GM21529 (cell line): ENCODE data around the gene ZNF512.
A peak's percentile ranks its signal among the peaks of the same experiment; 100 is the strongest.
"Not testable (repeated sequence)": the region's sequence is repeated elsewhere in the genome, so short reads cannot be mapped to it uniquely, and the experiment has no call there.

Experiments used
- ATAC-seq: cut with Tn5 transposase; IDR thresholded peaks from one replicate; pipeline ENCODE4 v1.9.1; 2021; ENCODE audit not compliant: unreplicated experiment

The ZNF512 gene

GRCh38 chr2:27582695-27583389, at the start of gene ZNF512:
TSS of gene ZNF512 (plus strand) at chr2:27583042. CDS start at chr2:27583113, 71 bp downstream.
- ATAC-seq: peak; percentile 97

- no peak for ATAC-seq
Observed at GRCh38 chr2:27537287-27537686, 45.6 kb upstream of the ZNF512 start.

- not testable (repeated sequence) for ATAC-seq
Observed at GRCh38 chr2:27538839-27539450, 43.9 kb upstream of the ZNF512 start.

GRCh38 chr2:27539649-27540048, 43.2 kb upstream of the ZNF512 start:
- ATAC-seq: not testable (repeated sequence)

GRCh38 chr2:27544143-27544821, 38.6 kb upstream of the ZNF512 start:
- ATAC-seq: no peak

GRCh38 chr2:27545348-27546141, 37.3 kb upstream of the ZNF512 start:
- ATAC-seq: no peak

- no peak for ATAC-seq
Observed at GRCh38 chr2:27549303-27549702, 33.5 kb upstream of the ZNF512 start.

- no peak for ATAC-seq
Observed at GRCh38 chr2:27551514-27551913, 31.3 kb upstream of the ZNF512 start.

- ATAC-seq: no peak
Observed at GRCh38 chr2:27552941-27553340, 29.9 kb upstream of the ZNF512 start.

- not testable (repeated sequence) for ATAC-seq
Observed at GRCh38 chr2:27554451-27554850, 28.4 kb upstream of the ZNF512 start.

GRCh38 chr2:27559228-27559627, 23.6 kb upstream of the ZNF512 start:
- no peak for ATAC-seq

- no peak for ATAC-seq
Observed at GRCh38 chr2:27561060-27561459, 21.8 kb upstream of the ZNF512 start.

GRCh38 chr2:27566628-27567027, 16.2 kb upstream of the ZNF512 start:
- ATAC-seq: no peak

GRCh38 chr2:27569398-27569797, 13.4 kb upstream of the ZNF512 start:
- ATAC-seq: no peak

GRCh38 chr2:27571197-27571596, 11.6 kb upstream of the ZNF512 start:
- ATAC-seq: no peak

- ATAC-seq: no peak
Observed at GRCh38 chr2:27571681-27572080, 11.2 kb upstream of the ZNF512 start.

GRCh38 chr2:27572439-27572838, 10.4 kb upstream of the ZNF512 start:
- no peak for ATAC-seq

- no peak for ATAC-seq
Observed at GRCh38 chr2:27572998-27573429, 9.8 kb upstream of the ZNF512 start.

- ATAC-seq: no peak
Observed at GRCh38 chr2:27573452-27573851, 9.4 kb upstream of the ZNF512 start.

GRCh38 chr2:27581417-27582128, 1.3 kb upstream of the ZNF512 start:
- no peak for ATAC-seq
